Neural cell (in vitro differentiated cells): ENCODE measurements around the gene TMEM187.

Experiments
- EP300 ChIP-seq: fragments of 450-650 bp; conservative IDR thresholded peaks from 2 replicates; pipeline ENCODE4 v1.6.1; 2014; ENCODE audit warnings: antibody characterized with exemption, mild to moderate bottlenecking, moderate library complexity; ENCODE audit not compliant: poor library complexity, severe bottlenecking
- TF ChIP-seq, protein P1 (sequence below): fragments of 450-650 bp; IDR thresholded peaks from 2 replicates; pipeline ENCODE4 v1.5.1; 2014; ENCODE audit warnings: antibody characterized with exemption, mild to moderate bottlenecking, moderate library complexity; ENCODE audit not compliant: poor library complexity, severe bottlenecking

GRCh38 chrX:153991013-153991580 lies 18.5 kb downstream of the TMEM187 start:
- TF ChIP-seq, protein P1, sequence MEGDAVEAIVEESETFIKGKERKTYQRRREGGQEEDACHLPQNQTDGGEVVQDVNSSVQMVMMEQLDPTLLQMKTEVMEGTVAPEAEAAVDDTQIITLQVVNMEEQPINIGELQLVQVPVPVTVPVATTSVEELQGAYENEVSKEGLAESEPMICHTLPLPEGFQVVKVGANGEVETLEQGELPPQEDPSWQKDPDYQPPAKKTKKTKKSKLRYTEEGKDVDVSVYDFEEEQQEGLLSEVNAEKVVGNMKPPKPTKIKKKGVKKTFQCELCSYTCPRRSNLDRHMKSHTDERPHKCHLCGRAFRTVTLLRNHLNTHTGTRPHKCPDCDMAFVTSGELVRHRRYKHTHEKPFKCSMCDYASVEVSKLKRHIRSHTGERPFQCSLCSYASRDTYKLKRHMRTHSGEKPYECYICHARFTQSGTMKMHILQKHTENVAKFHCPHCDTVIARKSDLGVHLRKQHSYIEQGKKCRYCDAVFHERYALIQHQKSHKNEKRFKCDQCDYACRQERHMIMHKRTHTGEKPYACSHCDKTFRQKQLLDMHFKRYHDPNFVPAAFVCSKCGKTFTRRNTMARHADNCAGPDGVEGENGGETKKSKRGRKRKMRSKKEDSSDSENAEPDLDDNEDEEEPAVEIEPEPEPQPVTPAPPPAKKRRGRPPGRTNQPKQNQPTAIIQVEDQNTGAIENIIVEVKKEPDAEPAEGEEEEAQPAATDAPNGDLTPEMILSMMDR: no peak
- no peak for TF ChIP-seq EP300
